ENCODE data around the gene EPHA8.

- no peak for TF ChIP-seq CTCF (IDR thresholded peaks at IDR 0.05)
- no peak for TF ChIP-seq POLR2A (IDR thresholded peaks at IDR 0.05)
- no peak for TF ChIP-seq POLR2AphosphoS5 (IDR thresholded peaks at IDR 0.05)
Observed at GRCh38 chr1:22638476-22639234, 75.4 kb downstream of the EPHA8 start.
